HCT116 (cell line): Measurements from ENCODE around the gene PANK4. TPM values are rescaled to one million over a fixed set of nuclear protein-coding genes. Genes with fewer than 3 reads are reported as not detected.

Experiments
- ATAC-seq: fragments of 200-7000 bp; cut with Tn5 transposase; 2 replicates; pipeline ENCODE4 v1.9.1; 2020; ENCODE audit warnings: mild to moderate bottlenecking, moderate library complexity
- BruUV-seq: library from RNA; stranded (reverse); fragments of 400-500 nt; replicated peaks from 2 replicates; lab custom pipeline; 2021; lab: Mats Ljungman, UMichigan
- CTCF ChIA-PET: fragments of 300-600 bp; sonication (Branson Sonifier 250); formaldehyde crosslinking; loops from one replicate; lab custom pipeline; 2021; ENCODE audit warnings: antibody characterized with exemption; lab: Charles Lee
- POLR2A ChIA-PET: fragments of 300-600, 350-600 bp; sonication (Branson Sonifier 250); formaldehyde crosslinking; loops from one replicate; lab custom pipeline; 2021; ENCODE audit warnings: antibody characterized with exemption; lab: Charles Lee
- RAD21 ChIA-PET, 2 experiments: fragments of 300-600 bp; sonication (Branson Sonifier 250); formaldehyde crosslinking; loops; one replicate each; lab custom pipeline; 2023; ENCODE audit warnings: low total read pairs in 2 of 2; ENCODE audit not compliant: uncharacterized antibody in 2 of 2, unreplicated experiment in 2 of 2, low non-redundant PET in 1 of 2; lab: Charles Lee
- DNase-seq: peaks from one replicate; pipeline ENCODE4 v3.0.0-alpha.2; 2010; ENCODE audit warnings: low read depth, low spot score
- H2AFZ ChIP-seq: fragments of 200-600 bp; shearing (Covaris generic), sonication (generic); 2 replicates; pipeline ENCODE4 v1.6.1; 2017; ENCODE audit warnings: low read depth, mixed run types, mixed read lengths, antibody characterized with exemption, low read length; ENCODE audit not compliant: poor library complexity, severe bottlenecking
- H3K27ac ChIP-seq: 2 replicates; pipeline ENCODE4 v1.5.1; 2012; ENCODE audit warnings: low read depth, low read length
- H3K27me3 ChIP-seq: fragments of 200-600 bp; sonication (generic); 2 replicates; pipeline ENCODE4 v1.6.1; 2016; ENCODE audit warnings: mixed run types, low read length, mixed read lengths; ENCODE audit not compliant: insufficient read depth
- H3K36me3 ChIP-seq, 2 experiments: fragments of 200-500 bp in 1 of 2; fragments of 200-600 bp in 1 of 2; sonication (Bioruptor generic) in 1 of 2; sonication (generic) in 1 of 2; 2 replicates each; pipeline versions ENCODE4 v1.5.1 to v1.6.1; 2014 to 2016; ENCODE audit warnings: low read length in 2 of 2, inconsistent platforms in 1 of 2, mixed read lengths in 1 of 2, mixed run types in 1 of 2; ENCODE audit not compliant: insufficient read depth in 2 of 2, control insufficient read depth in 1 of 2
- H3K4me1 ChIP-seq, 2 experiments: fragments of 200-600 bp in 1 of 2; sonication (generic) in 1 of 2; 2 replicates each; pipeline versions ENCODE4 v1.5.1 to v1.6.1; 2012 to 2017; ENCODE audit warnings: low read length in 2 of 2, inconsistent platforms in 1 of 2, mild to moderate bottlenecking in 1 of 2, mixed read lengths in 1 of 2, mixed run types in 1 of 2, moderate library complexity in 1 of 2; ENCODE audit not compliant: insufficient read depth in 2 of 2, control insufficient read depth in 1 of 2
- H3K4me2 ChIP-seq: fragments of 200-600 bp; sonication (generic); 2 replicates; pipeline ENCODE4 v1.6.1; 2017; ENCODE audit warnings: mixed run types, low read length, mixed read lengths
- H3K4me3 ChIP-seq, 2 experiments: fragments of 200-600 bp in 1 of 2; sonication (generic) in 1 of 2; replicated peaks in 1 of 2; 2 replicates each; pipeline ENCODE4 v1.5.1; 2011 to 2016; ENCODE audit warnings: low read length in 2 of 2, control low read depth in 1 of 2, low read depth in 1 of 2, mild to moderate bottlenecking in 1 of 2, mixed read lengths in 1 of 2, mixed run types in 1 of 2
- H3K79me2 ChIP-seq: fragments of 200-600 bp; sonication (generic); 2 replicates; pipeline ENCODE4 v1.6.1; 2017; ENCODE audit warnings: mild to moderate bottlenecking, mixed run types, low read length, moderate library complexity, mixed read lengths; ENCODE audit not compliant: insufficient read depth
- H3K9ac ChIP-seq: fragments of 200-600 bp; sonication (generic); 2 replicates; pipeline ENCODE4 v1.6.1; 2016; ENCODE audit warnings: low read length, mixed read lengths
- H3K9me2 ChIP-seq: fragments of 200-600 bp; sonication (generic), shearing (Covaris generic); 2 replicates; pipeline ENCODE4 v1.6.1; 2017; ENCODE audit warnings: mixed run types, mild to moderate bottlenecking, moderate library complexity; ENCODE audit not compliant: insufficient read depth
- H3K9me3 ChIP-seq, 2 experiments: fragments of 200-500 bp in 1 of 2; fragments of 200-600 bp in 1 of 2; sonication (Bioruptor generic) in 1 of 2; sonication (generic) in 1 of 2; 2 replicates each; pipeline ENCODE4 v1.6.1; 2014 to 2017; ENCODE audit warnings: low read length in 2 of 2, mixed read lengths in 2 of 2, inconsistent platforms in 1 of 2, low read depth in 1 of 2, mild to moderate bottlenecking in 1 of 2, mixed run types in 1 of 2, moderate library complexity in 1 of 2; ENCODE audit not compliant: control insufficient read depth in 1 of 2, insufficient read depth in 1 of 2
- H4K20me1 ChIP-seq: fragments of 200-600 bp; sonication (generic), shearing (Covaris generic); 2 replicates; pipeline ENCODE4 v1.6.1; 2017; ENCODE audit warnings: mixed run types, mild to moderate bottlenecking, moderate library complexity; ENCODE audit not compliant: insufficient read depth
- CBX3 ChIP-seq: IDR thresholded peaks from 2 replicates; pipeline ENCODE4 v1.6.1; 2012; ENCODE audit warnings: low read depth
- CEBPB ChIP-seq: IDR thresholded peaks from 2 replicates; pipeline ENCODE4 v1.6.1; 2012; ENCODE audit warnings: low read depth
- EGR1 ChIP-seq: IDR thresholded peaks from 2 replicates; pipeline ENCODE4 v1.6.1; 2012; ENCODE audit warnings: low read depth
- EZH2 ChIP-seq: fragments of 200-600 bp; sonication (generic); IDR thresholded peaks from 2 replicates; pipeline ENCODE4 v1.6.1; 2017; ENCODE audit warnings: antibody characterized with exemption, mixed run types
- EZH2phosphoT487 ChIP-seq: fragments of 200-600 bp; IDR thresholded peaks from 2 replicates; pipeline ENCODE4 v1.6.1; 2018; ENCODE audit warnings: antibody characterized with exemption, borderline replicate concordance
- POLR2AphosphoS5 ChIP-seq: IDR thresholded peaks from 2 replicates; pipeline ENCODE4 v1.6.1; 2011; ENCODE audit warnings: mild to moderate bottlenecking, low read depth, low read length, moderate library complexity
- RAD21 ChIP-seq: IDR thresholded peaks from 2 replicates; pipeline ENCODE4 v1.6.1; 2012; ENCODE audit warnings: low read depth, mild to moderate bottlenecking
- REST ChIP-seq: IDR thresholded peaks from 2 replicates; pipeline ENCODE4 v1.6.1; 2012; ENCODE audit warnings: low read depth
- SP1 ChIP-seq: IDR thresholded peaks from 2 replicates; pipeline ENCODE4 v1.6.1; 2012; ENCODE audit warnings: low read depth
- YY1 ChIP-seq: IDR thresholded peaks from 2 replicates; pipeline ENCODE4 v1.6.1; 2011; ENCODE audit warnings: low read length, low read depth, moderate library complexity, mild to moderate bottlenecking; ENCODE audit not compliant: insufficient replicate concordance; ENCODE audit errors: extremely low read depth
- ZNF274 ChIP-seq: fragments of 200-500 bp; sonication (Bioruptor generic); IDR thresholded peaks from 2 replicates; pipeline ENCODE4 v1.6.1; 2014; ENCODE audit warnings: mild to moderate bottlenecking, low read depth, low read length, inconsistent platforms
- intact Hi-C: fragments of 100-400 bp; cut with micrococcal nuclease; formaldehyde crosslinking; loops from 2 replicates; pipeline ENCODE4 v1.10.0; 2022
- total RNA-seq: library from RNA; stranded (reverse); gene quantifications from one replicate; pipeline ENCODE4 v1.2.1, GENCODE V29; 2021; ENCODE audit not compliant: unreplicated experiment
- TF ChIP-seq, protein P1 (sequence below): IDR thresholded peaks from 2 replicates; pipeline ENCODE4 v1.6.1; 2011; ENCODE audit warnings: mild to moderate bottlenecking, low read length, moderate library complexity; ENCODE audit not compliant: insufficient replicate concordance; ENCODE audit errors: extremely low read depth
- TF ChIP-seq, protein P2 (sequence below): IDR thresholded peaks from 2 replicates; pipeline ENCODE4 v1.6.1; 2012

PANK4 gene
- total RNA-seq, 1 experiment from 2014 or later, result 38.5 TPM

DNA sequence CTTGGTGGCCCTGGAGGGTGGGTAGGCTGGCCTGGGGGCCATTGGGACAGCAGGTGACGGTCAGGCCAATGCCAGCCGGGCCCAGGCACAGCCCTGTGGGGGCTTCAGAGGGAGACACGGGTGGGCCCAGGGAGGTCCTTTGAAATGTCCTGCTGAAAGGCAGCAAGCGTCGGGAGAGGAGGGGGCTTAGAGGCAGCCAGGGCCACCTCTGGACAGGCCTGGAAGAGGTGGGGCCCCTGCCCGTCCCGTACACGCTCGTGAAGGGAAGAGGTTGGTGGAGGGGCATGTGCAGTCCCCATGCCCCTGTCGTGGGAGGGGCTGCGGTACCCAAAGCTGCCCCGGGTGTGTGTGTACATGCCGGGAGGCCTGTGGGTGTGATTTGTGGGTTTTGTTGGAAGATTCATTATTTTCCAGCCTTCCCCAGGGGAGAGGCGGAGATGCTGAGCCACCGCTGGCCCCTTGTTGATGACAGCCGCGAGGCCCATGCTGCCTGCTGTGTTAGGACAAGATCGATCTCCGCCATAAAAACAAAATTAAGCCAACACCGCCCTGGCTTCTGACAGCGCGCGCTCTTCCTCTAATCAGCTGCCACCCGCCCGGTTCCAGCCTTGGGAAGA lies 53.7 kb downstream of the PANK4 start:
- ChIA-PET CTCF (no interaction called here), RAD21 (no interaction called here), POLR2A (no interaction called here)
- H3K4me2 ChIP-seq, result no peak overlapping the region
- H3K36me3 ChIP-seq, result no peaks in the 10 kb centered on the region
- intact Hi-C loops, result no loop called here
- H3K4me3 ChIP-seq, result no peak overlapping the region
- no peak overlapping the region for H2AFZ ChIP-seq
- no peak overlapping the region for H3K9ac ChIP-seq
- peaks cover 0 to 4% of the 10 kb centered on the region in 2 experiments; a peak in 1 of 4 replicates for H3K4me1 ChIP-seq
- H4K20me1 ChIP-seq, result no peaks in the 10 kb centered on the region
- no peaks in the 10 kb centered on the region for H3K27me3 ChIP-seq
- no peak overlapping the region for H3K27ac ChIP-seq
- ATAC-seq (no peak), DNase-seq (no peak)
- TF ChIP-seq CBX3, result no peak
- H3K79me2 ChIP-seq, result no peaks in the 10 kb centered on the region
- no peaks in the 10 kb centered on the region for H3K9me2 ChIP-seq
- no TSS peak for BruUV-seq
- no peaks in the 10 kb centered on the region for H3K9me3 ChIP-seq

DNA sequence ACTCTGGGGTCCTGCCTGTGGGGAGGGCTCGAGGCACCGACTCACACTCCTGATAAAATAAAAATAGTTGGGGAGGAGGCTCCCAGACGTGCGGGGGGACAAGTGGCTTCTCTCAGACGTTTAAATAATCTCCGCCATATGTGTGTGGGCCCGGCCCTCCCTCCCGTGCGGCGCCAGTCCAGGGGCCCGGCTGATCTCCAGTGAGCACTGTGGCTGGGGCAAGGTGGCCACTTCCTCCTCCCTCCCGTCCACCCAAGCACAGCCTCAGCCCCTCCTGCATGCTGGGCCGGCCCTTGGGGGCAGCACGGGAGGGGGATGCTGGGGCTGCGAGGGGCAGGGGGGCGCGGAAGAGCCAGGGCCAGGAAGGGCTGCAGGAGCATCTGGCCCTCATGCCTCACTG lies 54.3 kb downstream of the PANK4 start:
- Histone ChIP-seq H3K4me2 (no peak overlapping the region), H3K79me2 (no peaks in the 10 kb centered on the region), H3K27ac (no peak overlapping the region), H3K9me3 (no peaks in the 10 kb centered on the region), H4K20me1 (no peaks in the 10 kb centered on the region), H2AFZ (no peak overlapping the region), H3K36me3 (no peaks in the 10 kb centered on the region), H3K9ac (no peak overlapping the region), H3K4me3 (no peak overlapping the region), H3K4me1 (peaks cover 3 to 9% of the 10 kb centered on the region in 2 experiments; a peak in 1 of 4 replicates), H3K27me3 (no peaks in the 10 kb centered on the region), H3K9me2 (no peaks in the 10 kb centered on the region)
- intact Hi-C loops, result no loop called here
- DNase-seq (no peak), ATAC-seq (no peak)
- ChIA-PET CTCF (no interaction called here), RAD21 (no interaction called here), POLR2A (no interaction called here)
- BruUV-seq, result no TSS peak
- TF ChIP-seq YY1 (no peak), EGR1 (no peak), CEBPB (no peak), ZNF274 (no peak), REST (no peak), RAD21 (no peak), EZH2 (no peak), SP1 (no peak), EZH2phosphoT487 (no peak), POLR2AphosphoS5 (no peak)
- TF ChIP-seq, protein P1, sequence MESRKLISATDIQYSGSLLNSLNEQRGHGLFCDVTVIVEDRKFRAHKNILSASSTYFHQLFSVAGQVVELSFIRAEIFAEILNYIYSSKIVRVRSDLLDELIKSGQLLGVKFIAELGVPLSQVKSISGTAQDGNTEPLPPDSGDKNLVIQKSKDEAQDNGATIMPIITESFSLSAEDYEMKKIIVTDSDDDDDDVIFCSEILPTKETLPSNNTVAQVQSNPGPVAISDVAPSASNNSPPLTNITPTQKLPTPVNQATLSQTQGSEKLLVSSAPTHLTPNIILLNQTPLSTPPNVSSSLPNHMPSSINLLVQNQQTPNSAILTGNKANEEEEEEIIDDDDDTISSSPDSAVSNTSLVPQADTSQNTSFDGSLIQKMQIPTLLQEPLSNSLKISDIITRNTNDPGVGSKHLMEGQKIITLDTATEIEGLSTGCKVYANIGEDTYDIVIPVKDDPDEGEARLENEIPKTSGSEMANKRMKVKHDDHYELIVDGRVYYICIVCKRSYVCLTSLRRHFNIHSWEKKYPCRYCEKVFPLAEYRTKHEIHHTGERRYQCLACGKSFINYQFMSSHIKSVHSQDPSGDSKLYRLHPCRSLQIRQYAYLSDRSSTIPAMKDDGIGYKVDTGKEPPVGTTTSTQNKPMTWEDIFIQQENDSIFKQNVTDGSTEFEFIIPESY, result no peak
- TF ChIP-seq, protein P2, sequence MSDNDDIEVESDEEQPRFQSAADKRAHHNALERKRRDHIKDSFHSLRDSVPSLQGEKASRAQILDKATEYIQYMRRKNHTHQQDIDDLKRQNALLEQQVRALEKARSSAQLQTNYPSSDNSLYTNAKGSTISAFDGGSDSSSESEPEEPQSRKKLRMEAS, result no peak
